RWPE2 (cell line): ENCODE results near the gene PYGB.

Experiments
- ATAC-seq: fragments of 200-7000 bp; cut with Tn5 transposase; 3 replicates; pipeline ENCODE4 v1.9.1; 2021; ENCODE audit warnings: low read depth
- DNase-seq: peaks from one replicate; pipeline ENCODE4 v3.0.0-alpha.2; 2020; ENCODE audit warnings: low spot score
- H3K27ac ChIP-seq: fragments of 450-650 bp; 2 replicates; pipeline ENCODE4 v1.5.1; 2017; ENCODE audit warnings: mild to moderate bottlenecking; ENCODE audit not compliant: poor library complexity, severe bottlenecking
- H3K27me3 ChIP-seq: fragments of 250-450 bp; sonication (Bioruptor Pico); 2 replicates; pipeline ENCODE4 v1.5.1; 2021; ENCODE audit warnings: mild to moderate bottlenecking, moderate library complexity; ENCODE audit not compliant: insufficient read depth, poor library complexity, severe bottlenecking
- H3K36me3 ChIP-seq: fragments of 250-450 bp; sonication (Bioruptor Pico); 2 replicates; pipeline ENCODE4 v1.5.1; 2020; ENCODE audit warnings: low read depth, mild to moderate bottlenecking, moderate library complexity
- H3K4me1 ChIP-seq: fragments of 250-450 bp; sonication (Bioruptor Pico); 2 replicates; pipeline ENCODE4 v1.5.1; 2021; ENCODE audit warnings: mild to moderate bottlenecking, moderate library complexity; ENCODE audit not compliant: insufficient read depth, poor library complexity, severe bottlenecking
- H3K4me3 ChIP-seq: fragments of 250-450 bp; sonication (Bioruptor Pico); 2 replicates; pipeline ENCODE4 v1.5.1; 2021; ENCODE audit warnings: mild to moderate bottlenecking, moderate library complexity; ENCODE audit not compliant: severe bottlenecking
- H3K9me3 ChIP-seq: fragments of 250-450 bp; sonication (Bioruptor Pico); 2 replicates; pipeline ENCODE4 v1.5.1; 2021; ENCODE audit warnings: mild to moderate bottlenecking, moderate library complexity; ENCODE audit not compliant: severe bottlenecking
- CTCF ChIP-seq: fragments of 450-650 bp; IDR thresholded peaks from one replicate; pipeline ENCODE4 v1.5.1; 2017; ENCODE audit warnings: mild to moderate bottlenecking, moderate library complexity; ENCODE audit not compliant: poor library complexity, severe bottlenecking

Gene PYGB

GRCh38 chr20:25218492-25218891, 29.4 kb upstream of the PYGB start:
- peaks cover 11% of the 10 kb centered on the region for H3K4me1 ChIP-seq
- ATAC-seq: no peak

GRCh38 chr20:25219365-25219764, 28.5 kb upstream of the PYGB start:
- no peak overlapping the region for H3K4me3 ChIP-seq
- H3K27ac ChIP-seq: no peak overlapping the region
- no peaks in the 10 kb centered on the region for H3K27me3 ChIP-seq
- DNase-seq: no peak
- peaks cover 16% of the 10 kb centered on the region for H3K4me1 ChIP-seq
- TF ChIP-seq CTCF: no peak
- peaks cover 38% of the 10 kb centered on the region for H3K36me3 ChIP-seq
- H3K9me3 ChIP-seq: no peaks in the 10 kb centered on the region
- no peak for ATAC-seq

More at GRCh38 chr20:25218492-25218891, 29.4 kb upstream of the PYGB start:
- Histone ChIP-seq H3K27ac (no peak overlapping the region), H3K27me3 (no peaks in the 10 kb centered on the region), H3K4me3 (no peak overlapping the region), H3K9me3 (no peaks in the 10 kb centered on the region), H3K36me3 (peaks cover 38% of the 10 kb centered on the region)
- DNase-seq: no peak
- TF ChIP-seq CTCF: no peak

- peak; percentile 21 for TF ChIP-seq CTCF
- H3K4me1 ChIP-seq: peaks cover 16% of the 10 kb centered on the region
- H3K9me3 ChIP-seq: no peaks in the 10 kb centered on the region
- no peak overlapping the region for H3K27ac ChIP-seq
- H3K36me3 ChIP-seq: peaks cover 37% of the 10 kb centered on the region
- H3K4me3 ChIP-seq: no peak overlapping the region
- DNase-seq: no peak
- no peak for ATAC-seq
- no peaks in the 10 kb centered on the region for H3K27me3 ChIP-seq
These were observed 27.7 kb upstream of the PYGB start for GRCh38 chr20:25220021-25220730.

- Histone ChIP-seq H3K27ac (peak overlapping the region; percentile 7), H3K9me3 (no peaks in the 10 kb centered on the region), H3K27me3 (no peaks in the 10 kb centered on the region), H3K4me1 (peaks cover 16% of the 10 kb centered on the region), H3K4me3 (no peak overlapping the region), H3K36me3 (peaks cover 34% of the 10 kb centered on the region)
- TF ChIP-seq CTCF: no peak
- ATAC-seq: no peak
- no peak for DNase-seq
These were observed 26.9 kb upstream of the PYGB start for GRCh38 chr20:25220810-25221591.
